K562 (cell line): ENCODE measurements around the gene NLGN4Y.

Experiments used
- CBX8 ChIP-seq: fragments of 200-600 bp; sonication (generic); IDR thresholded peaks from 2 replicates; pipeline ENCODE4 v1.6.1; 2012; ENCODE audit warnings: borderline replicate concordance, mixed run types, low read depth, mild to moderate bottlenecking, moderate library complexity, mixed read lengths, low read length, control low read depth, inconsistent platforms; ENCODE audit not compliant: poor library complexity, severe bottlenecking; ENCODE audit errors: extremely low read depth
- EGR1 ChIP-seq: fragments of 450-650 bp; conservative IDR thresholded peaks from 2 replicates; pipeline ENCODE4 v1.6.1; 2017; ENCODE audit warnings: mild to moderate bottlenecking
- ESRRA ChIP-seq: fragments of 450-650 bp; IDR thresholded peaks from 2 replicates; pipeline ENCODE4 v1.6.1; 2014; ENCODE audit warnings: low read depth, mild to moderate bottlenecking, moderate library complexity, borderline replicate concordance
- ETV6 ChIP-seq, 3 experiments: fragments of 150-350 bp in 1 of 3; sonication (generic) in 1 of 3; formaldehyde crosslinking in 1 of 3; IDR thresholded peaks; 2 replicates each; pipeline versions ENCODE4 v1.6.1 to v1.8.0; 2014 to 2022; ENCODE audit warnings: borderline replicate concordance in 2 of 3, low read depth in 2 of 3, antibody characterized with exemption in 1 of 3, low read length in 1 of 3, mild to moderate bottlenecking in 1 of 3, missing genetic modification reagents in 1 of 3
- HDAC2 ChIP-seq: fragments of 450-650 bp; IDR thresholded peaks from 2 replicates; pipeline ENCODE4 v1.6.1; 2016; ENCODE audit warnings: mild to moderate bottlenecking
- JUNB ChIP-seq: fragments of 450-650 bp; formaldehyde crosslinking; conservative IDR thresholded peaks from 2 replicates; pipeline ENCODE4 v1.4.0; 2020; ENCODE audit warnings: mild to moderate bottlenecking
- NFXL1 ChIP-seq: fragments of 450-650 bp; formaldehyde crosslinking; IDR thresholded peaks from 2 replicates; pipeline ENCODE4 v1.4.0; 2021; ENCODE audit warnings: mild to moderate bottlenecking
- NR2C1 ChIP-seq, 2 experiments: fragments of 450-650 bp; IDR thresholded peaks; 2 replicates each; pipeline ENCODE4 v1.6.1; 2017; ENCODE audit warnings: mild to moderate bottlenecking in 2 of 2, antibody characterized with exemption in 1 of 2, inconsistent platforms in 1 of 2, missing compliant biosample characterization in 1 of 2, missing genetic modification characterization in 1 of 2
- RAD51 ChIP-seq: fragments of 450-650 bp; IDR thresholded peaks from 2 replicates; pipeline ENCODE4 v1.7.1; 2016; ENCODE audit warnings: low read depth, mild to moderate bottlenecking, borderline replicate concordance
- SREBF2 ChIP-seq: sonication (generic); formaldehyde crosslinking; IDR thresholded peaks from 2 replicates; pipeline ENCODE4 v1.4.0; 2020; ENCODE audit warnings: mild to moderate bottlenecking, missing genetic modification reagents
- ZNF444 ChIP-seq: fragments of 250-450 bp; sonication (Bioruptor Pico); IDR thresholded peaks from 2 replicates; pipeline ENCODE4 v1.4.0; 2020; ENCODE audit warnings: mild to moderate bottlenecking, moderate library complexity
- TF ChIP-seq, protein P1 (sequence below): fragments of 250-450 bp; sonication (Bioruptor Pico); IDR thresholded peaks from 2 replicates; pipeline ENCODE4 v1.4.0; 2020; ENCODE audit warnings: borderline replicate concordance
- TF ChIP-seq, protein P2 (sequence below): IDR thresholded peaks from 3 replicates; pipeline ENCODE4 v1.6.1; 2011; ENCODE audit warnings: borderline replicate concordance, mild to moderate bottlenecking; ENCODE audit not compliant: insufficient read length, insufficient read depth

DNA sequence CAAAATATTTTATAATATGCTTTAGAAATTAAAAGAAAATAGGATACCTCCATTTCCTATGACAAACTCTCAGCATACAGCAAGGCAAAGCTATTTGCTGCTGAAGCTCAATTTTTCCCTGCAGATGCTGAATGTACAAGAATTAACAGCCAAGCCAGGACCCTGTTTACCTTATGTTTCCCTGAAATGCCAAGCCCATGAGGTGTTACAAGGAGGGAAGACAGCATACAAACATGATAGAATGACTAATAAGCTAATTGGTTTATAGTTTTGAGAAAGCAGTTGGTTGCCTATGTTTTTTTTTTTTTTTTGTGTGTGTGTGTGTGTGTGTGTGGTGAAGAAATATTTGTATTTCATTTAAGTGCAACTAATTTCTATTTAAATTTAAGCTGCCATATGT is 113.2 kb downstream of the NLGN4Y start:
- TF ChIP-seq ZNF444 (no peak), RAD51 (no peak), EGR1 (no peak), HDAC2 (no peak), NR2C1 (IDR thresholded peaks at IDR 0.05) (no peak), NR2C1 (tag; IDR thresholded peaks at IDR 0.05) (no peak), NFXL1 (CRISPR knock-in tag) (no peak), ETV6 (IDR thresholded peaks at IDR 0.05; ENCODE audit: borderline replicate concordance in 1 of 2, low read depth in 2 of 2, low read length in 1 of 2) (no peak), ETV6 (CRISPR knock-in tag; IDR thresholded peaks at IDR 0.05; ENCODE audit: borderline replicate concordance) (no peak), JUNB (CRISPR knock-in tag) (no peak), SREBF2 (CRISPR knock-in tag) (no peak), ESRRA (no peak), CBX8 (no peak)
- TF ChIP-seq, protein P1, sequence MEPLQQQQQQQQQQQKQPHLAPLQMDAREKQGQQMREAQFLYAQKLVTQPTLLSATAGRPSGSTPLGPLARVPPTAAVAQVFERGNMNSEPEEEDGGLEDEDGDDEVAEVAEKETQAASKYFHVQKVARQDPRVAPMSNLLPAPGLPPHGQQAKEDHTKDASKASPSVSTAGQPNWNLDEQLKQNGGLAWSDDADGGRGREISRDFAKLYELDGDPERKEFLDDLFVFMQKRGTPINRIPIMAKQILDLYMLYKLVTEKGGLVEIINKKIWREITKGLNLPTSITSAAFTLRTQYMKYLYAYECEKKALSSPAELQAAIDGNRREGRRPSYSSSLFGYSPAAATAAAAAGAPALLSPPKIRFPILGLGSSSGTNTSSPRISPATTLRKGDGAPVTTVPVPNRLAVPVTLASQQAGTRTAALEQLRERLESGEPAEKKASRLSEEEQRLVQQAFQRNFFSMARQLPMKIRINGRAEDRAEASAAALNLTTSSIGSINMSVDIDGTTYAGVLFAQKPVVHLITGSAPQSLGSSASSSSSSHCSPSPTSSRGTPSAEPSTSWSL (CRISPR knock-in tag): no peak
- TF ChIP-seq, protein P2, sequence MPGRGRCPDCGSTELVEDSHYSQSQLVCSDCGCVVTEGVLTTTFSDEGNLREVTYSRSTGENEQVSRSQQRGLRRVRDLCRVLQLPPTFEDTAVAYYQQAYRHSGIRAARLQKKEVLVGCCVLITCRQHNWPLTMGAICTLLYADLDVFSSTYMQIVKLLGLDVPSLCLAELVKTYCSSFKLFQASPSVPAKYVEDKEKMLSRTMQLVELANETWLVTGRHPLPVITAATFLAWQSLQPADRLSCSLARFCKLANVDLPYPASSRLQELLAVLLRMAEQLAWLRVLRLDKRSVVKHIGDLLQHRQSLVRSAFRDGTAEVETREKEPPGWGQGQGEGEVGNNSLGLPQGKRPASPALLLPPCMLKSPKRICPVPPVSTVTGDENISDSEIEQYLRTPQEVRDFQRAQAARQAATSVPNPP: no peak
